Measurements from ENCODE around the gene IMPA2.
A peak's percentile ranks its signal among the peaks of the same experiment; 100 is the strongest.

Gene IMPA2

GRCh38 chr18:12043811-12044210 is 62.5 kb downstream of the IMPA2 start:
- no peak overlapping the region for H3K4me3 ChIP-seq (ENCODE audit: low read length)
- no peak for TF ChIP-seq ZNF274 (IDR thresholded peaks at IDR 0.05; ENCODE audit: low read depth, low read length)

GRCh38 chr18:12044591-12044990 is 63.3 kb downstream of the IMPA2 start:
- TF ChIP-seq ZNF274 (IDR thresholded peaks at IDR 0.05; ENCODE audit: low read depth, low read length) = no peak
- H3K4me3 ChIP-seq (ENCODE audit: low read length) = no peak overlapping the region

GRCh38 chr18:12046046-12046750 is 64.9 kb downstream of the IMPA2 start:
- TF ChIP-seq ZNF274 (IDR thresholded peaks at IDR 0.05; ENCODE audit: low read depth, low read length) = no peak
- no peak overlapping the region for H3K4me3 ChIP-seq (ENCODE audit: low read length)

- H3K4me3 ChIP-seq (ENCODE audit: low read length) = no peak overlapping the region
Observed at GRCh38 chr18:12046751-12047335, 65.5 kb downstream of the IMPA2 start.

GRCh38 chr18:12048010-12048826 is 66.9 kb downstream of the IMPA2 start:
- no peak for TF ChIP-seq ZNF274 (IDR thresholded peaks at IDR 0.05; ENCODE audit: low read depth, low read length)
- H3K4me3 ChIP-seq (ENCODE audit: low read length) = no peak overlapping the region

More at GRCh38 chr18:12046751-12047335, 65.5 kb downstream of the IMPA2 start:
- TF ChIP-seq ZNF274 (IDR thresholded peaks at IDR 0.05; ENCODE audit: low read depth, low read length) = no peak

- TF ChIP-seq ZNF274 (IDR thresholded peaks at IDR 0.05; ENCODE audit: low read depth, low read length) = no peak
- H3K4me3 ChIP-seq (ENCODE audit: low read length) = no peak overlapping the region
Observed at GRCh38 chr18:12048827-12049175, 67.5 kb downstream of the IMPA2 start.

GRCh38 chr18:12049978-12050811 is 68.9 kb downstream of the IMPA2 start:
- H3K4me3 ChIP-seq (ENCODE audit: low read length) = peak overlapping the region; percentile 54; the same call in 1 of the 2 replicates
- TF ChIP-seq ZNF274 (IDR thresholded peaks at IDR 0.05; ENCODE audit: low read depth, low read length) = no peak

- H3K4me3 ChIP-seq (ENCODE audit: low read length) = no peak overlapping the region
- TF ChIP-seq ZNF274 (IDR thresholded peaks at IDR 0.05; ENCODE audit: low read depth, low read length) = no peak
Observed at GRCh38 chr18:12052866-12053265, 71.6 kb downstream of the IMPA2 start.

GRCh38 chr18:12053289-12053688 is 72.0 kb downstream of the IMPA2 start:
- TF ChIP-seq ZNF274 (IDR thresholded peaks at IDR 0.05; ENCODE audit: low read depth, low read length) = no peak
- no peak overlapping the region for H3K4me3 ChIP-seq (ENCODE audit: low read length)

- no peak for TF ChIP-seq ZNF274 (IDR thresholded peaks at IDR 0.05; ENCODE audit: low read depth, low read length)
- H3K4me3 ChIP-seq (ENCODE audit: low read length) = no peak overlapping the region
Observed at GRCh38 chr18:12056034-12056883, 75.0 kb downstream of the IMPA2 start.

GRCh38 chr18:12056884-12057402 is 75.6 kb downstream of the IMPA2 start:
- H3K4me3 ChIP-seq (ENCODE audit: low read length) = no peak overlapping the region
- no peak for TF ChIP-seq ZNF274 (IDR thresholded peaks at IDR 0.05; ENCODE audit: low read depth, low read length)

GRCh38 chr18:12057419-12058039 is 76.2 kb downstream of the IMPA2 start:
- no peak for TF ChIP-seq ZNF274 (IDR thresholded peaks at IDR 0.05; ENCODE audit: low read depth, low read length)
- no peak overlapping the region for H3K4me3 ChIP-seq (ENCODE audit: low read length)

All from GM08714 (cell line).